ENCODE measurements around the gene EPHB1. TPM values are rescaled to one million over a fixed set of nuclear protein-coding genes. Genes with fewer than 3 reads are reported as not detected.

EPHB1 gene
- total and polyA plus RNA-seq, 12 donors, result 0.07 to 3.4 (median 1.6) TPM

DNA sequence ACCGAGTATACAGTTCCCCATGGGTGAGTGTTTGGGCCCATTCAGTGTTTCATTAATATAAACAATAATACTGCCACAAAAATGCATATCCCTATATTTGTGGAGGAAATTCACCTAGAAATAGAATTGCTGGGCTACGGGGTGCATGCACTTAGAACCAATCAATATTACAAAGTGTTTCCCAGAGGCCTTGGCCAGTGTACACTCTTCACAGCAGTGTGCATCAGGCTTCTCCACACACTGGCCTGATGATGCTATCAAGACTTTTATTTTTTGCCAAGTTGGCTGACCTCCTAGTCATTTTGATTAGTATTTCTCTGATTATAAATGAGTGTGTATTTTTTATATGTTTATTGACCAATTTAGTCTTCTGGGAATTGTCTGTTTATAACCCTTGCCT, 323.7 kb downstream of the EPHB1 start:
- Histone ChIP-seq H3K9me3 (no peaks in the 10 kb centered on the region), H3K36me3 (no peaks in the 10 kb centered on the region), H3K27ac (no peak overlapping the region), H3K4me3 (no peak overlapping the region), H3K4me1 (no peaks in the 10 kb centered on the region), H3K27me3 (no peaks in the 10 kb centered on the region)
- no peak for ATAC-seq
- TF ChIP-seq, protein P1, sequence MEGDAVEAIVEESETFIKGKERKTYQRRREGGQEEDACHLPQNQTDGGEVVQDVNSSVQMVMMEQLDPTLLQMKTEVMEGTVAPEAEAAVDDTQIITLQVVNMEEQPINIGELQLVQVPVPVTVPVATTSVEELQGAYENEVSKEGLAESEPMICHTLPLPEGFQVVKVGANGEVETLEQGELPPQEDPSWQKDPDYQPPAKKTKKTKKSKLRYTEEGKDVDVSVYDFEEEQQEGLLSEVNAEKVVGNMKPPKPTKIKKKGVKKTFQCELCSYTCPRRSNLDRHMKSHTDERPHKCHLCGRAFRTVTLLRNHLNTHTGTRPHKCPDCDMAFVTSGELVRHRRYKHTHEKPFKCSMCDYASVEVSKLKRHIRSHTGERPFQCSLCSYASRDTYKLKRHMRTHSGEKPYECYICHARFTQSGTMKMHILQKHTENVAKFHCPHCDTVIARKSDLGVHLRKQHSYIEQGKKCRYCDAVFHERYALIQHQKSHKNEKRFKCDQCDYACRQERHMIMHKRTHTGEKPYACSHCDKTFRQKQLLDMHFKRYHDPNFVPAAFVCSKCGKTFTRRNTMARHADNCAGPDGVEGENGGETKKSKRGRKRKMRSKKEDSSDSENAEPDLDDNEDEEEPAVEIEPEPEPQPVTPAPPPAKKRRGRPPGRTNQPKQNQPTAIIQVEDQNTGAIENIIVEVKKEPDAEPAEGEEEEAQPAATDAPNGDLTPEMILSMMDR (IDR thresholded peaks at IDR 0.05), result no peak
- intact Hi-C loops (cut with DNase I), result no loop called here
- no peak for DNase-seq
- WGBS, 2 donors, result 76 to 78% methylated on average over 2 of the region's 2 CpGs

DNA sequence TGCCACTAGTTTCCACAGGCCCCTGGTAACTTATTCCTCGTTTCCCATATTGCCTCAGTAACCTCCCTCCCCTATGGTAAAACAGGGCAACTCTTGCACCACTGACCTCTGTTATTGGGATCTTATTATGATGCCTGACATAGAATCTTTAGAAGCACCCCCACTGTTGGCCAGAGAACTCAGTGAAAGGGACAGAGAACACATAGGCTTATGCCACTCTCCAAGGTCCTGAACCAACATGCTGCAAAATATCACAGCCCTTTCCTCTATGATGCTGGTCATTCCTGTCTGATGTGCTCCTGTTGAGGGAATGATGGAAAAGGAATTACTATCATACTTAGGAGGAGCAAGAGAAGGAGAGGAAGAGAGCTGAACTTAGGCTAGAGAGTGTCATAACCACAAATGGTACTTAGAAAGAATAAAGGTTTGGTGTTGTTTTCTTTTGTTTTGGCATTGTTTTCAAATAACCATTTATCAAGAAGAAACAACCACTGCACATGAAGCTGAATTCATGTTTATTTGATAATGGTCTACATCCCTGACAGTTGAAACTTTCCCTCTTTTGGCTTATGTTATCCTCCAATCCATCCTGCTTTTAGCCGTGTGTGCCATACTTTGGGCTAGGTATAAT, 330.2 kb downstream of the EPHB1 start:
- WGBS, 2 donors, result 76% methylated on average over 2 of the region's 2 CpGs
- TF ChIP-seq, protein P1 (IDR thresholded peaks at IDR 0.05), result no peak
- H3K27ac ChIP-seq, result no peak overlapping the region
- no peaks in the 10 kb centered on the region for H3K27me3 ChIP-seq
- ATAC-seq (no peak), DNase-seq (no peak)
- H3K36me3 ChIP-seq, result no peaks in the 10 kb centered on the region
- H3K4me1 ChIP-seq, result no peaks in the 10 kb centered on the region
- no peaks in the 10 kb centered on the region for H3K9me3 ChIP-seq
- intact Hi-C loops (cut with DNase I), result no loop called here
- no peak overlapping the region for H3K4me3 ChIP-seq

DNA sequence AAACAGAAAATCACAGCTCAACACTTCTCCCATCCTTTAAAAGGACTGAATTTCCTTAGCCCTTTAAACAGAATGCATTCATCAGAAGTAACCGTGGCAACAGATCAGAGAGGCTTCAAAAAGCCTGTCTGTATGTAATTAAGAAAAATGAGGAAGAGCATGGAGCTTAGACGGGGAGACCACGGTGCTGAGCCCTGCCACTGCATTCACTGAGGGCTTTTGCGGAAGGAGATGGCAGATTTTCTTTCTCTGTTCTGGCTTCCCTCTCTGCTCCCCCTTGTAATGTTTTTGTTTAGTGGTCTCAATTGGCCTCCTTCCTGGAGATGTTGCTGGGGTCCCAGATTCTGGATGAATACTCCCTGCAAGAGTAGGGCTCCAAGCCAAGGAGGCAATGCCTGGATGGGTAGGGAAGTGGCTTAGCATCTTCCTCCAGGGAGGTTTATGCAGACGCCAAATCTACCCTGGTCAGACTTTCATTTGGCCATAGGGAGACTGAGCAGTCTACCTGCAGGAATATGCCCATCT, 332.9 kb downstream of the EPHB1 start:
- H3K4me1 ChIP-seq, result no peaks in the 10 kb centered on the region
- H3K9me3 ChIP-seq, result no peaks in the 10 kb centered on the region
- no peaks in the 10 kb centered on the region for H3K36me3 ChIP-seq
- no peaks in the 10 kb centered on the region for H3K27me3 ChIP-seq
- WGBS, 2 donors, result 86 to 87% methylated on average over 5 of the region's 5 CpGs
- intact Hi-C loops (cut with DNase I), result no loop called here
- no peak overlapping the region for H3K27ac ChIP-seq
- TF ChIP-seq, protein P1 (IDR thresholded peaks at IDR 0.05), result no peak
- no peak overlapping the region for H3K4me3 ChIP-seq
- no peak for DNase-seq
- ATAC-seq, result no peak

DNA sequence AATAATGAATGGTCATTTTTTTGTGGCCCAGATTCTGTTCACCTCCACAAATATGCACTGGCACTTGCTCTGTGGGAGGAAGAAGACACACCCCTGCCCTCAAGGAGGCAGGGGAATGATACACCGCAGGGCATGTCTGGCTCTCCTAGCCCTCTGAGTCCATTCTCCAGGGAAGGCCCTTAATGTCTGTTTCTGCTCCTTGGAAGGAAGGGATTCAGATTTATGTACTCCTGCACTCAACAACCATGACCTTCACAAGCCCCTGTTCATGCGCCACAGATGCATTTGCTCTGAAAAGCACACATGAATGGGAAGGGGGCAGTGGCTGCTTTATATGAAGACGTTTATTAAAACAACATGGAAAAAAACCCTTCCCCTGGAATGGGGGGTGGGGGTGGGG, 333.8 kb downstream of the EPHB1 start:
- WGBS, 2 donors, result 69 to 72% methylated on average over 3 of the region's 3 CpGs
- Histone ChIP-seq H3K27me3 (no peaks in the 10 kb centered on the region), H3K27ac (no peak overlapping the region), H3K9me3 (no peaks in the 10 kb centered on the region), H3K4me1 (no peaks in the 10 kb centered on the region), H3K4me3 (no peak overlapping the region), H3K36me3 (no peaks in the 10 kb centered on the region)
- ATAC-seq (no peak), DNase-seq (no peak)
- TF ChIP-seq, protein P1 (IDR thresholded peaks at IDR 0.05), result no peak
- intact Hi-C loops (cut with DNase I), result no loop called here

All from heart right ventricle (tissue), 16 donors.